Thyroid gland (tissue), 4 donors: Measurements from ENCODE around the gene ELOVL1. TPM values are rescaled to one million over a fixed set of nuclear protein-coding genes. Genes with fewer than 3 reads are reported as not detected.

Experiments
- DNase-seq, 2 donors: peaks; one replicate each; pipeline ENCODE4 v3.0.0-alpha.2; 2019
- H3K27ac ChIP-seq, 3 donors: fragments of 200-600 bp; sonication (generic); 1 replicate in 2 of 3; 2 replicates in 1 of 3; pipeline ENCODE4 v1.5.1; 2016 to 2019; ENCODE audit warnings: mild to moderate bottlenecking in 1 of 3, moderate library complexity in 1 of 3
- H3K27me3 ChIP-seq: fragments of 200-600 bp; sonication (generic); one replicate; pipeline ENCODE4 v1.5.1; 2019
- H3K36me3 ChIP-seq, 2 donors: fragments of 200-600 bp; sonication (generic); one replicate each; pipeline ENCODE4 v1.5.1; 2016 to 2019
- H3K4me1 ChIP-seq, 2 donors: fragments of 200-600 bp; sonication (generic); one replicate each; pipeline ENCODE4 v1.5.1; 2017 to 2019
- H3K4me3 ChIP-seq, 3 donors: fragments of 200-600 bp; sonication (generic); replicated peaks in 1 of 3; 1 replicate in 2 of 3; 2 replicates in 1 of 3; pipeline ENCODE4 v1.5.1; 2016; ENCODE audit warnings: mild to moderate bottlenecking in 1 of 3
- H3K9me3 ChIP-seq: fragments of 200-600 bp; sonication (generic); one replicate; pipeline ENCODE4 v1.5.1; 2017
- CTCF ChIP-seq, 6 experiments: fragments of 200-600 bp in 3 of 6; fragments of 450-650 bp in 3 of 6; sonication (generic) in 3 of 6; IDR thresholded peaks; one replicate each; pipeline ENCODE4 v1.5.1; 2016 to 2019; ENCODE audit warnings: antibody characterized with exemption in 6 of 6, mild to moderate bottlenecking in 2 of 6, inconsistent platforms in 1 of 6, moderate library complexity in 1 of 6
- POLR2A ChIP-seq, 2 donors: fragments of 450-650 bp; IDR thresholded peaks; one replicate each; pipeline ENCODE4 v1.6.1; 2017; ENCODE audit warnings: antibody characterized with exemption in 2 of 2, mild to moderate bottlenecking in 2 of 2, moderate library complexity in 1 of 2
- WGBS, 2 donors: methylation state at CpG; one replicate each; pipeline ENCODE4 v1.1.5; 2017; 5-methylcytosine and 5-hydroxymethylcytosine counted together
- intact Hi-C: fragments of 100-400 bp; cut with DNase I; formaldehyde crosslinking; loops from one replicate; pipeline ENCODE4 v1.15.1; 2023
- total RNA-seq, 4 donors: library from RNA; depleted of rRNA; stranded (reverse); fragments of >200 nt; gene quantifications; one replicate each; pipeline ENCODE4 v1.2.3, GENCODE V29; 2016

Gene ELOVL1
- total RNA-seq, 4 donors from 2014 or later = 70.5 to 117 (median 85.8) TPM

GRCh38 chr1:43348343-43348808 lies 19.4 kb downstream of the ELOVL1 start:
- H3K27me3 ChIP-seq = no peaks in the 10 kb centered on the region
- WGBS, 2 donors = 21 to 81% methylated on average over 2 to 20 of the region's 22 CpGs
- intact Hi-C loops = no loop called here
- H3K36me3 ChIP-seq = no peaks in the 10 kb centered on the region
- H3K9me3 ChIP-seq = no peaks in the 10 kb centered on the region
- DNase-seq = no peak
- peaks cover 16 to 21% of the 10 kb centered on the region in 2 donors for H3K4me1 ChIP-seq
- peak overlapping the region in 2 of 3 donors; percentile 8 to 54 for H3K4me3 ChIP-seq
- H3K27ac ChIP-seq = peak overlapping the region; percentile 94 to 99 (median 95)
- TF ChIP-seq POLR2A (IDR thresholded peaks at IDR 0.05) = no peak
- TF ChIP-seq CTCF (IDR thresholded peaks at IDR 0.05) = no peak

- 93 to 100% methylated on average over 4 to 5 of the region's 5 CpGs for WGBS, 2 donors
- Histone ChIP-seq H3K27me3 (no peaks in the 10 kb centered on the region), H3K4me3 (no peak overlapping the region), H3K4me1 (peaks cover 16 to 21% of the 10 kb centered on the region in 2 donors), H3K27ac (no peak overlapping the region), H3K9me3 (no peaks in the 10 kb centered on the region), H3K36me3 (no peaks in the 10 kb centered on the region)
- intact Hi-C loops = no loop called here
- TF ChIP-seq CTCF (IDR thresholded peaks at IDR 0.05) (no peak), POLR2A (IDR thresholded peaks at IDR 0.05) (no peak)
- DNase-seq = no peak
Observed at GRCh38 chr1:43346636-43347035, 21.2 kb downstream of the ELOVL1 start.

DNA sequence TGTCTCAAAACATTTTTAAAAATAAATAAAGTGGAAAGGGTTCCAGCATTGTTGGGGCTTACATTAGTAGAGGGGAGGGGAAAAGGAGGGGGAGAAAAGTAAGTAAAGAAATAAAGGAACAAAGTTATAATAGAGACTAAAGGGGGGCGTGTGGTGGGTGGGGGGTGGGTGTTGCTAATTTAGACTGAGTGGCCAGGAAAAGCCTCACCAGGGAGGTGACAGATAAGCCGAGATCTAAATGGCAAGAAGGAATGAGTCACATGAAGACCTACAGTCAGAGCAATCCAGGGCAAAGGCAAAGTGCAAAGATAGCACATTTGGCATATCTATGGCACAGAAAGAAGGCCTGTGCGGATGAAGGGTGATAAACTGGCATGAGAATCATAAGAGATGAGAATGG lies 22.7 kb downstream of the ELOVL1 start:
- intact Hi-C loops = no loop called here
- H3K27ac ChIP-seq = no peak overlapping the region
- no peaks in the 10 kb centered on the region for H3K27me3 ChIP-seq
- no peak for TF ChIP-seq CTCF (IDR thresholded peaks at IDR 0.05)
- no peak for TF ChIP-seq POLR2A (IDR thresholded peaks at IDR 0.05)
- 64 to 84% methylated on average over 3 of the region's 3 CpGs for WGBS, 2 donors
- H3K9me3 ChIP-seq = no peaks in the 10 kb centered on the region
- no peak overlapping the region for H3K4me3 ChIP-seq
- H3K4me1 ChIP-seq = peaks cover 13 to 17% of the 10 kb centered on the region in 2 donors
- H3K36me3 ChIP-seq = no peaks in the 10 kb centered on the region
- no peak for DNase-seq

DNA sequence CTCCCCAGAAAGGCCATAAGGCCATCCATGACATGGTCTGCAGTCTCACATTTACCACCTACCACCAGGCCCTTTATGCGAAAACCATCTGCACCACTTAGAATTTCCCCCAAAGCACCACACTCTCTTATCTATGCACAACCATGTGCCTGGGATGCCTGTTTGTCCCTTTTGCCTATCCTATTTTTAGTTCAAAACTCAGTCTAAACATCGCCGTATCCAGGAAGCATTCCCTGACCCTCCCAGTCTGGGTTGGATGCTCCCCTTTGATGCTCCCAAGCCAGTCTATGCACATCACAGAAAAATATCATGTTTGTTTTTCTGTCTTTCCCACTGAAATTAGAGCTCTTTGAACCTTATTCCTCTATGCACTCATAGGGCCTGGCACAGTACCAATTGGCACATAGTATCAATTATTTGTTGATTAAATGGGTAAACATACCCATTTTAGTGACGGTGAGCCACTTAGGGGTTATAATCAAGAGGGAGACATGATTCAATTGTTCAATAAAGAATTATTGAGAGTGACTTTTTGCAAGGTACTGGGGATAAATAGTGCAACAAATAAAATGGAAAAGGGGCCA lies 23.5 kb downstream of the ELOVL1 start:
- Histone ChIP-seq H3K4me1 (peaks cover 6 to 9% of the 10 kb centered on the region in 2 donors), H3K27me3 (no peaks in the 10 kb centered on the region), H3K36me3 (no peaks in the 10 kb centered on the region), H3K27ac (no peak overlapping the region), H3K4me3 (no peak overlapping the region), H3K9me3 (no peaks in the 10 kb centered on the region)
- intact Hi-C loops = no loop called here
- 76 to 78% methylated on average over 4 of the region's 4 CpGs for WGBS, 2 donors
- TF ChIP-seq CTCF (IDR thresholded peaks at IDR 0.05) (no peak), POLR2A (IDR thresholded peaks at IDR 0.05) (no peak)
- DNase-seq = no peak

DNA sequence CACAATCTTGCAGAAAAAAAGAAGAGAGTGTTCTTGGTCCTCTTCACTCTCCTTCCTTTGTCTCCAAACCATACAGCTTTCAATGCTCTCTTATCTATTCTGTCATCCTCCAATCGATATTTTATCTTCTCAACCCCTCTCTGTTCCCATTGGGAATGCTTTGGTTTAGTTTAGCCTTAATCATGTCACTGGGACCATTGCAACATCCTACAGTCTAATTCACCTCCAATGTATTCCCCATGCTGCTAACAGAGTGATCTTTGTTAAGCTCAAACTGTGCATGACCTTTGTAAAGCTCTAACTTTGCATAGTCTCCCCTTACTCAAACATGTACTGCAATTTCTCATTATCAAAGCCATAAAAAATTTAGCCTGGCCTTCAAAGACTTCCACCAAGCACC lies 27.3 kb downstream of the ELOVL1 start:
- no peaks in the 10 kb centered on the region for H3K27me3 ChIP-seq
- WGBS, 2 donors = 79 to 92% methylated on average over 1 of the region's 1 CpG
- DNase-seq = no peak
- no peaks in the 10 kb centered on the region for H3K9me3 ChIP-seq
- no peaks in the 10 kb centered on the region for H3K36me3 ChIP-seq
- H3K4me1 ChIP-seq = peaks cover 4 to 5% of the 10 kb centered on the region in 2 donors
- TF ChIP-seq CTCF (IDR thresholded peaks at IDR 0.05) = no peak
- TF ChIP-seq POLR2A (IDR thresholded peaks at IDR 0.05) = no peak
- no peak overlapping the region for H3K4me3 ChIP-seq
- intact Hi-C loops = no loop called here
- H3K27ac ChIP-seq = no peak overlapping the region
